Ecto neural progenitor cell (in vitro differentiated cells): Measurements from ENCODE around the gene ATP1A2.
"Not testable (repeated sequence)": the region's sequence is repeated elsewhere in the genome, so short reads cannot be mapped to it uniquely, and the experiment has no call there.

Experiments
- DNase-seq: peaks from one replicate; pipeline ENCODE4 v3.0.0-alpha.2; 2018; ENCODE audit warnings: low spot score

The ATP1A2 gene

DNA sequence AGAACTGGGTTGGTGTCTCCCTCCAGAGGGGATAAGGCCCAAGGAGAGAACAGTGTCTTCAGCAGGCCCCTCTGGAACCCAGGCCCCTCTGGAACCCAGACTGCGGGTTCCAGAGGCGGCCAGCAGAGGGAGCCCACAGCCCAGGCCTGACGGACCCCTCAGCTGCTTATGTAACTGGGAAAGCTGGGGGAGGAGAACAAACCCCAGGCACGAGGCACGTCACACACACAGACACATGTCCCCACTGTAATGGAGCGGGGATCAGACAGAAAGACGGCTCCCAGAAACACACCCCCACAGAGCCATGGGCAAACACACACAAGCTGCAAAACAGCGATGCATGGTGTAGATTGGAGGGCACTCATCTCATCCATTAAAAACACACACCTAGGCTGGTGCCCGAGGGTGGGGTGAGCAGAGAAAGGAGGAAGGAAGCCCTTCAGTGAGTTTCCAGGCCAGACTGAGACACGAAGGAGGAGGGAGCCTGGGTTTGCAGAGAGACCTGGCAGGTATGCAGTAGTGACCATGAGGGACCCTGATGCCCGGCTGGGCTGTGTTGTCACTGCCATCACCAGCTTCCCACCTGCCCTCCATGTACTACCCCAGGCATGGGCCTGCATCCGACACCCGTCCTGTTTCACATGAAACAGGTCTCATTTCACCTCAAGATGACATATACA, 14.4 kb upstream of the ATP1A2 start:
- peak; percentile 87 for DNase-seq

DNA sequence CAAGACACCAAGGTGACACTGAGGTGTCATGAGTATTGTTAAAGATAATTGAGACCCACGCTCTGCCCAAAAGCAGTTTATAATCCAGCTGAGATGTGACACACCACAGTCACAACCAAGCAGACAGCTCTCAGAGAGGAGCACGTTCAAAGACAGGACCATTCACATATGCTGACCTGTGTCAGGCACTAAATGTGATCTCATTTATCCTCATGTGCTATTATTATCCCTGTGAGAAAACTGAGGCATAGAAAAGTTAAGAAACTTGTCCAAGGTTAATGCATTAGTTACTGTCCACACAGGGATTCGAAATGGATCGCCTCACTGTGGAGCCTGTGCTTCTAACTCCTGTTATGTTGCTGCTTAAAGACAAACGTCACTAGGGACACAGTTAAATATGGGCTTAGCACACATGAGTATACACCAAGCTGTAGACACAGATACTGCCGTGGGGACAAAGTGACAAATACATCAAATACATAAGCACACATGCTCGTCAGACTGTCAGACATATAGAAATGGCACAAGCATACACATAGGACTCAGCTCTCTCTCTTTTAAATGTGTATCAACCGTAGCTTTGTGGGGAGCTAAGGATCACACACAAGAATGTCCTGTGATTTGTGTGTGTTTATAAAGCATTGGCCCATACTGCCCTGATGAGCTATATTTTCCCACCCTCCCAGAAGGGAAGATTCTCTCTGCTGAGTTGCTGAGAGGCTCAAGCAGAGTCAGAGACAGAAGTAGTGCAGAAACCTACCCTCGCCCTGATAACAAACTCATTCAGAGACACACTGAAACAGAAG, 13.6 kb upstream of the ATP1A2 start:
- no peak for DNase-seq

DNA sequence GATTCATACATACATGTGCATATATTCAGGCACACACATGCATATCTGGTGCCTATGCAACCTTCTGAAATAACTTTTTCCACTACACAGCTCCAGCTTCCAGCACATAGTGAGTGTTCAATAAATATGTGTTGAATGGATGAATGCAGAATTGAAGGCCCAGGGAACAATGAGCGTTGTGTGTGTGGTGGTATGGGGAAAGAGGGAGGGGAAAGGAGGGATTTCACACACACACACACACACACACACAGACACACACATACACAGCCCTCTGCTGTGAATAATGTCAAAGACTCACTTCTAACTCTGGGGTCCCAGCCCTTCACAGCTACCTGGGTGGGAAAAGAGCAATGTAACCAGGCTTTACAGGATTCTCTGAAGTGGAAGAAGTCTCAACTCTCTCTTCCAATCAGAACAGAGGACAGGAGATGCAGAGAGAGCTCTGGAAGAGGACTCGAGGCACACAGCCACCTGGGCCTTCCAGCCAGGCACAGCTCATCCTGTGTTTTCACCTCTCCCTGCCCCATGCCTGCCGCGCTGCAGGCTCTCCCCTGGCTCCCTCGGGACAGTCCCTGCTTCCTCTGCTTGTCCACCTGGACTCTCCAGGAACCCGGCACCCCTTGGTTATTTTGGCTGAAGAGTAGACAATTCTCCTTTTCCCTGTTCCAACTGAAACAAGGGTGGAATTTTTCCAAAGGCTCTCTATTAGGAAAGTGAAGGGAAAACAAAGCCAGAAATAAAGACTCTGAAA, 11.7 kb upstream of the ATP1A2 start:
- DNase-seq, result no peak

DNA sequence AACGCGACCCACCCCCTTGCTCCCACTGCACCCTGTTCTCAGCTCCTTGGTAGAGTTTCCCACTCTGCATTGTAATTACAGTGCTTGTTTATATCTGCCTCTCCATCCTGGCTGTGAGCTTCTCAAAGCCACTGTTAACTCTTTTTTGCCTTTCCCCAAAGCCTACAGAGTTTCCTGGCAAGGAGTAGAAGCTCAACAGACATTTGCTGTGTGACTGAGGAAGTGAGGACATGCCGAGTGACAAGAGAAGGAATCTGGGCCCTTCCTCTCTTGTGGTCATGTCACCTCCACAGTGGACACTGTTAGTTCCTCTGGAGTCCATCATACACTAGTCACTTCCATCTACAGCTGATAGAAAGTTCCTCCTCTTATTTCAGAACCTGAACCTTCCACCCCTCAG, 11.1 kb upstream of the ATP1A2 start:
- DNase-seq, result no peak

DNA sequence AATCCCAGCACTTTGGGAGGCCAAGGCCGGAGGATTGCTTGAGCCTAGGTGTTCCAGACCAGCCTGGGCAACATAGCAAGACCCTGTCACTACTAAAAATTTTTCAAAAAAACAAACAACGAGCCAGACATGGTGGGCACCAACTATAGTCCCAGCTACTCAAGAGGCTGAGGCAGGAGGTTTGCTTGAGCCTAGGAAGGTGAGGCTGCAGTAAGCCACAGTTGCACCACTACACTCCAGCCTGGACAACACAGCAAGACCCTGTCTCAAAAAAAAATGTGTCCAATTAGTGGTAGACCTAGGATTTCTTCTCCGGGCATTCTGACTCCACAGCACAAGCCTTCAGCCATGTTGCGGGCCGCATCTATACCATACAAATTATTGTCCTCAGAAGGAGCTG, 10.4 kb upstream of the ATP1A2 start:
- DNase-seq, result no peak

DNA sequence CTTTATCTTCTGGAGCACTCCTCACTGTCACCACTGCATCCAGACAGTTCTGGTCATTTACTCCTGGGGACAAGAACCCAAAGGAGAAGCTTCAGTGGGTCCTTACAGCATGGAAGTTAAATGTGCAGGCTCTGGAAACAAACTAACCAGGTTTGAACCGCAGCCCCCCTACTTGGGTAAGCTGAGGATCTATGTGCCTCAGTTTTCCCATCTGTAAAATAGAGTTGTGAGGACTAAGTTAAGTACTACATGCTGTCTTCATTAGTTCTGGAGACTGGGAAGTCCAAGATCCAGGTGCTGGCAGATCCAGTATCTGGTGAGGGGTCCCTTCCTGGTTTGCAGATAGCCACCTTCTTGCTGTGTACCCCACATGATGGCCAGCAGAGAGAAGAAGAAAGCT, 8.0 kb upstream of the ATP1A2 start:
- no peak for DNase-seq

DNA sequence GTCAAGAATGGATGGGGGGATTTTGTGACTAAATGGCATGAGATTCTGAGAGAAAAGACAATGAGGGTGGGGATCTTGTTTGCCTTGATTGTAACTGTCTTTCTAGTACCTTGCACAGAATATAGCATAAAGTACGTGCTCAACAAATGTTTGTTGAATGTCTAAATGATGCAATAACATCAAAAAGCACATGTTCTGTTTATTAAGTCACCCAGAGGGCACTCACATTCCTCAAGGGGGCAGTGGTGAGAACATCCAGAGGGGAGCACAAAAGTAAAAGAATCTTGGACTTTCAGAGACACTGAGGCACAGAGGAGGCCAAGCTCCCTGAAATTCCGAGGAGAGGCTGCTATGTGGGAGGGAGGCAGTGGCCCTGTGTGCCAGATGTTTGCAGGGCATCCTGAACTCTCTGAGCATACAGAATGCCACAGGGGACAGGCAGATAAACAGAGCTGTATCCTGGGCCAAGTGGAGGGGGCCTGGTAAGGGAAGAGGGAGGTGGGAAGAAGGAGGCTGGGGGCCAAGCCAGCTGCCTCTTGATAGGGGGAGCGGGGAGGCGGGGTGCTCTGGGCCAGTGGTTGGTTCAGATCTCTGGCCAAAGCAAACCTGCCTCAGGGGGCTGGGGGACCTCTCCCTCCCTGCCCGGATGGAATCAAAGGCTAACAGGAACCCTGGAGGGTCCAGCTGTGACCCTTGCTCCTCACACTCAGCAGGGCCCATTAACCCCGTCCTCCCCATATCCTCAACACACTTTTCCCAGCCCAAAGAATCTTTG, 6.5 kb upstream of the ATP1A2 start:
- peak; percentile 85 for DNase-seq

DNA sequence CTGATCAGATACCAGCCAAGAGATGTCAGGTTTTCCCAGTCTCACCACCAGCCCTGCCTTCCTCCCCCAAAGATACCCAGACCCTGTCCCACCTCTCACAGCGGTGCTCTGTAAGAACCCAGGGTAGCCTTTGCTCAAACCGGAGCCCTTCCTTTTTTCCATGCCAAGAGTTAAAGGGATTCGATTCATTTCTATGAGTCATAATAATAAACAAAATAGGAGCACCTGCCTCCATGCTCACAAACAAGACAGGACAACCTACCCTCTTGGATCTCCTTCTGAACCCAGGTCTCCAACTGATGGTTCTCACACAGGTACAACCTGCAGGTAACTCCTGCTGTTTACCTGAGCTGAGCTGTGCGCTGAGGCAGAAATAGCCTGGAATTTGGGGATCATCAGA, 5.9 kb upstream of the ATP1A2 start:
- DNase-seq, result no peak

DNA sequence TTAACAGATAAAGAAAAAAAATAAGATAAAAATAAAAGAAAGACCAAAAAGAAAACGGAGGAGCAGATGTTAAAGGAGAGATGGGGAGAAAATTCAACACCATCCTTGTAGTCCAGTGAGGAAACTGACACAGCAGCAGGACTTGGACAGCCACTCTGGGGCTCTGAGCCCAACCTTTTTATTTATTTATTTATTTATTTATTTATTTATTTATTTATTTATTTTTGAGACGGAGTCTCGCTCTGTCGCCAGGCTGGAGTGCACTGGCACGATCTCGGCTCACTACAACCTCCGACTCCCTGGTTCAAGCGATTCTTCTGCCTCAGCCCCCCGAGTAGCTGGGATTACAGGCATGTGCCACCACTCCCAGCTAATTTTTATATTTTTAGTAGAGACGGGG, 4.1 kb upstream of the ATP1A2 start:
- DNase-seq, result not testable (repeated sequence)

DNA sequence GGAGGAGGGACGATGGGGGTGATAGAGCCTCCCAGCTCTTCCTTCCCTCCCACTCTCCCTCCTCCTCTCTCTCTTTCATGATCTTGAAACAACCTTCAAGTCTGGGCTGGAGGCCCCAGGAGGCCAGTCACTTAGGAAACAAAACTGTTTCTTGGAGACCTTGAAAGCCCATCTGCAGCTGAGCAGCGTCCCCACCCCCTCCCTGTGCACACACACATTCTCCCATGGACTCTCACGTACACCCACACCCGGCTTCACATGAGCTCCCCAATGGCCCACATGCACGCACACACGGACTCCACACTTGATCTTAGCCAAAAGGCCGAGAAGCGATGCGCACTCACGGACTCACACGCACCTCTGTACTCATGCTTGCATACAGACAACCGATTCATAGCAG, 3.2 kb upstream of the ATP1A2 start:
- DNase-seq, result no peak

DNA sequence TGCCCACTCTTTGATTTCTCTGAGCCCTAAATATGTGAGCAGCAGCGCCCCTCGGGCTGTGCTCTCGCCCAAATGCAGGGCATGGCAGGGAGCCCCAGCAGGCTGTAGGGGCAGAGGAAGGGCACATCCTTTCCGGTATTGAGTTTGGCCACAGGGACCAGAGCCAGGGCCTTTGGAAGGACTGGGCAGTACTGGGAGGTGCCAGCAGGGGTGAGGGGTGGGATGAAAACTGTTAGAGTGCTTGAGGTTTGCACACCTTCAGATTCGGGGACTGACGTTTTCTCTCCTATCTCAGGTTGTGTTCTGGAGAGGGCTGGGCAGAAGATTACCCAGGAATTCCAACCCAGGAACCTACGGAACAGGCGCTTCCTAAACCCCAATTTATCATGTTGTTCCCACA, 2.2 kb upstream of the ATP1A2 start:
- DNase-seq, result no peak

DNA sequence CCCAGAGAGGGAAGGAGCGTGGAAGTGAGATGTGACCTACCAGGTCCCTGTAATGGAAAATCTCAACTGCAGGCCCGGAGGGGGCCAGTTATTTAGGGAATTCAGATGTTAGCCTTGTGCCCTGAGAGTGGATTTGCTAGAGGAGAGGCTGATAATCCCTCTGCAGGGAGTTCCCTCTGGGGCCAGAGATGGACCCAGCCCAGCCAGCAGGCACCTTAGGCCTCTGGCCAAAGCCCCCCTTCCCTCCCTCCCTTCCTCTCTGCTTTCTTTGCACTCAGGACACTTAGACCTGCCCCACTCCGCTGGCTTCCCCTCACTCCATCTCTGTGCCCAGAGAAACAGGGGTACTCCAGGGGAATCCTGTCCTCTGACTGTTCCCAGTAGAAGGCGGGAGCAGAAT, 1.5 kb upstream of the ATP1A2 start:
- DNase-seq, result no peak

DNA sequence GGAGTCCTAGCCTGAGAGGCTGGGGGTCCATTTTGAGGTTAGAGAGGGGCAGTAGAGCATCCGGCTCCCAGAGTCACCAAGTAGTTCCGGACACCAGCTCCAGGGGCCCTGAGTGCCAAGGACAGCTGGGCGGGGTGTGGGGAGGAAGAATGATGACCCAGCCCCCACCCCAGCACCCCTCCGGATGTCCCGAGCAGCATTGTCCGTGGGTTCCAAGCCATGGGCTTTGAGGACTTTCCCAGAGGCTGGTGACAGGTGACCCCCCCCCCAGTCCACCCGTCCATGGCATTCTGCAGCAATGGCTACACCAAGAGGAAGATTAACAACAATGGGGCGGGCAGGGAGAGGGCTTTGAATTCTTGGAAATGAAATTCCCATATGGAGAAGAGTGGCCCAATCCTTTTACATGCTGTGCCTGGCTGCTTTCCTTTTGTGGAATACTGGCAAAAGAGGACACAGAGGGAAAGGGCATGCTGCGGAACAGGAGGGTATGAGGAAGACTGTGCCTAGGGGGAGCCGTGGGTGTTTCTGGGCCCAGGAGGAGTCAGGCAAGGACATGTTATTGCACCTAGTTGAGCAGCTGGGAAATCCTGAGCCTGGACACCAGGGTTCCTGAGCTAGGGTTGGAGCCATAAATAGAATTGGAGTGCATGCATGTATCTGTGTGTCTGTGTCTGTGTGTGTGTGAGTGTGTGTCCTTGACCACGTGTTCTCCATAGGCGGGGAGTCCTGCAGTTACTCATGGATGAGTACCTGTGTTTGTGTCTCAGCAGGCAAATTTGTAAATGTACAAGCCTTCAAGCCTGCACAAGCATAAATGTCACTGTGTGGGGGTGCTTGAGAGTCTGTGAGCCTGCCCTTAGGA, 956 bp downstream of the ATP1A2 start:
- DNase-seq, result no peak

DNA sequence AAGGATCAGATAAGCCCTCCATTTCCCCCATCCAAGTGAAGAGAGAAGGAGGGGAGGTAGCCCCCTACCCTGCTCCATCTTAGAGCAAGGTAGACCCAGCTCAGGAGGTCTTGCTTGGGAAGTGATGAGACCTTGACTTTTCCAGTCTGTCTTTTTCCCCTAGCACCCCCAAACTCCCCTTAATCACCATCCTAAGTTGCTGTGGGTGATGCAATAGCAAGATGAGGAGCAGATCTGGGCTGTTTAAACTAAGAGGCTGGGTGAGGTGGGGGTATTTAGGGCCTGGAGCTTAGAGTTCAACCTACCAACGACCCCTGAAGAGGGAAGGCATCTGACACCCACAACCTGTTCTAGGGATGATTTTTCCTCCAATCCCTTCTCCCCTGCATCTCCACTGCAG, 1.7 kb downstream of the ATP1A2 start:
- no peak for DNase-seq

DNA sequence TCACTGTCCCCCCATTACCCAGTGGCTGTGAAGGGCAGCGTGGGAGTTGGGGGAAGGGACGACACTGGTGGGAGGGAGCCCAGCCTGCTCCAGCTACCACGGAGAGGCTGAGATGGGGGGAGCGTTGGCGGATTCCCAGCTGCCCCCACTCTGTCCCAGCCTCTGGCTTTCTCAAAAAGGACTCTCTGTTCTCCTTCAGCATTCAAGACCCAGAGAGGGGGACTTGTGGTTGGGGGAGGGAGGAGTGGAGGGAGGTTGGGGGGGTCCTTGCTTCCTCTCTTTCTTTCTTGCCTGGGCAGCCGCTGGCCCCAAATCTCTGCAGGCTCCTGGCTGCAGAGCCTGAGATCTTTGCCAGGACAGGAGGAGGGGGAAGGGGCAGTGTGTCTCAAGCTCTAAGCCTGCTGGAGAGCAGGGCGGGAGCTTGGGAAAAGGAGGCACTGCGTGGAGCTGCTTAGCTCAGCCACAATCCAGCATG, 2.2 kb downstream of the ATP1A2 start:
- no peak for DNase-seq

DNA sequence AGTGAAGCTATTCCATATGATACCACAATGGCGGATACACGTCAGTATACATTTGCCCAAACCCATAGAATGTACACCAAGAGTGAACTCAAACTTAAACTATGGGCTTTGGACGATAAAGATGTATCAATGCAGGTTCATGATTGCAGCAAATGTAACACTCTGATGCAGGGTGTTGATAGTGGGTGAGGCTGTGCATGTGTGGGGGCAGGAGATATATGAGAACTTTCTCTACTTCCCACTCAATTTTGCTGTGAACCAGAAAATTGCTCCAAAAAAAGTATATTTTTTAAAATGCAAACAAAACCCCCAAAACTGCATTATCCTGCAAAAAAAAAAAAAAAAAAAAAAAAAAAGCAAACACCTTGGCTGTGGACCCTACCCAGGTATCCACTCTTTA, 3.4 kb downstream of the ATP1A2 start:
- no peak for DNase-seq

DNA sequence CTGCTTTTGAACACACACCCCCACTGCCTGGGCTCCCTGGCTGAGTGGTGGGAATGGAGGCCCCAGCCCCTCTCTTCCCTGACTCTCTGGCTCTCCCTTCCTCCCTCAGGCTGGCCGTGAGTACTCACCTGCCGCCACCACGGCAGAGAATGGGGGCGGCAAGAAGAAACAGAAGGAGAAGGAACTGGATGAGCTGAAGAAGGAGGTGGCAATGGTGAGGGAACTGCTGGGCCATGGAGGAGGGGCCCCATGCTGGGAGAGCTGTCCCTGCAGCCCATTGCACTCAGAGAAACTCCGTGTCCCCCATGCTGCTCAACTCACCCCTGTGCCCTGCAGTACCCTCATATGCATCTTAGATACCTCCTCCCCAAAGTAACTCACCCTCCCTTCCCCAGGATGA, 5.2 kb downstream of the ATP1A2 start:
- DNase-seq, result no peak

DNA sequence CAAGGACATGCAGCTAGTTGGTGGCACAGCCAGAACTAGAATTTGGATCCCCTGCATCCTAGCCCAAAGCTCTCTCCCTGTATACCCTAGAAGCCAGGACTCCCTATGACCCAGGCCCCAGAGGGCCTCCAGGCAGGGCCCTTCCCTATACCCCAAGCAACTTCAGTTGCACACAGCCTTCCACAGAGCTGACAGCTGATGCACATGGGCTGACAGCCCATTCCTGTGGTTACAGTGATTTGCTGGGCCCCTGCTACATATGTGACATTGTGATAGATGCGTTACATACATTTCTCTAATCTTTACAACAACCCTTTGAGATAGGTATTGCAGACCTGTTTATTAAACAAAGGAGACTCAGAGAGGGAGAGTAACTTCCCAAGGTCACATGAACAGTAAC, 5.8 kb downstream of the ATP1A2 start:
- DNase-seq, result no peak

DNA sequence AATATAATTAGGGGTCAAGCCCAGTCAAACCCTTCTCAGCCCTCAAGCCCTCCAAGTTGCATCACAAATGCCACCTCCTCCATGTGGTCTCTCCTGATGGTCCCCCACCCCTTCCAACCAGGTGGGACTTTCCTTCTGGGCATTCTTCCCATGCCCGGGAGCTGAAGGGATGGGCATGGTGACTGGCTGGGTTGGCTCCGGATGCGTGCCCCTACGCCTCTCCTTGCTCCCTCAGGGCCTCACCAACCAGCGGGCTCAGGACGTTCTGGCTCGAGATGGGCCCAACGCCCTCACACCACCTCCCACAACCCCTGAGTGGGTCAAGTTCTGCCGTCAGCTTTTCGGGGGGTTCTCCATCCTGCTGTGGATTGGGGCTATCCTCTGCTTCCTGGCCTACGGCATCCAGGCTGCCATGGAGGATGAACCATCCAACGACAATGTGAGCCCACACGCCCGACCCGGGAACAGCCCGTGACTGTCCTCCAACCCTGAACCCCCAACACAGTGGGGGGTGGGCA, 7.5 kb downstream of the ATP1A2 start:
- no peak for DNase-seq

DNA sequence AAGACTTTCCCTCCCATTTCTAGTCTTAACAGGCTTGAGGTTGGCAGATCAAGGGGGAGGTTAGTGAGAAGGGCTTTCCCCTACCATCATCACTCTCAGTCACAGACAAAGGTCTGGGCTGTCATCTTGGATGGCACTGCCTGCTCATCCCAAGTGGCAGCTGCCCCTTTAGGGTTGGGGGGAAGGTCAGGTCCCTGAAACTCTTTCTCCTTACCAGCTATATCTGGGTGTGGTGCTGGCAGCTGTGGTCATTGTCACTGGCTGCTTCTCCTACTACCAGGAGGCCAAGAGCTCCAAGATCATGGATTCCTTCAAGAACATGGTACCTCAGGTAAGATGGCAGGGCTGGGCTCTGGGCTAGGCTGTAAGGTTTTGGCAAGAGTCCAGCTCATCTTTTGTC, 8.2 kb downstream of the ATP1A2 start:
- DNase-seq, result no peak
